Fibroblast of skin of left quadriceps (primary cell): Measurements from ENCODE around the gene APLF.
"Not testable (repeated sequence)": the region's sequence is repeated elsewhere in the genome, so short reads cannot be mapped to it uniquely, and the experiment has no call there.

Experiments
- DNase-seq, 2 experiments: peaks; one replicate each; pipeline ENCODE4 v3.0.0-alpha.2; 2013; ENCODE audit warnings: low read depth in 2 of 2

APLF gene

DNA sequence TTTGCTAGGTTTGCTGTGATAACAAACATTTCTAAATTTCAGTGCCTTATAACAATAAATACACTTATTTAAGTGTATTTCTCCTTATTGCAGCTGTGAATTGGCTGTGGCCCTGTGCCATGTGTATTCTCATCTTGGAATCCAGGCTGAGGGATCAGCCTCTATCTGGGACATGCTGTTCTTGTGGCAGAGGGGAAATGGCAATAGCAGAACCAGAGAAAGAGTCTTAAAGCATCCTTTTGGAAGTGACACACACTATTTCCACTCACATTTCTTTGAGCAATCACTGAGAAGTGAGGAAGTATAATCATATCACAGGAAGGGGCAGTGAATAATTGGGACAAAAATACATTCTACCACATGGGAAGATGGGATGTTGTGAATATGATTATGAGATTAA, 109.8 kb downstream of the APLF start:
- DNase-seq = no peak

DNA sequence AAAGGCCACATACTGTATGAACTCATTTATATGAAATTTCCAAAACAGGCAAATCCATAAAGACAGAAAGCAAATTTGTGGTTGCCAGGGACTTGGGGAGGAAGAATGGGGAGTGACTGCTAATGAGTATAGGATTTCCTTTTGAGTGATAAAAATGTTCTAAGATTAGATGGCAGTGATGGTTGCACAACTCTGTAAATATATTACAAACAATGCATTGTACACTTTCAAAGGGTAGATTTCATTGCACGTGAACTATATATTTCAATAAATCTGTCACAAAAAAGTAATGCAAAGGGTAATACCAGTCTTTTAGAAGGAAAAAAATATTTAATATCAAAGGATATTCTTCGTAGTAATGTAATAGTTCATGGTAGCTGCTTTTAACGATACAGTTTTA, 112.3 kb downstream of the APLF start:
- DNase-seq = no peak

DNA sequence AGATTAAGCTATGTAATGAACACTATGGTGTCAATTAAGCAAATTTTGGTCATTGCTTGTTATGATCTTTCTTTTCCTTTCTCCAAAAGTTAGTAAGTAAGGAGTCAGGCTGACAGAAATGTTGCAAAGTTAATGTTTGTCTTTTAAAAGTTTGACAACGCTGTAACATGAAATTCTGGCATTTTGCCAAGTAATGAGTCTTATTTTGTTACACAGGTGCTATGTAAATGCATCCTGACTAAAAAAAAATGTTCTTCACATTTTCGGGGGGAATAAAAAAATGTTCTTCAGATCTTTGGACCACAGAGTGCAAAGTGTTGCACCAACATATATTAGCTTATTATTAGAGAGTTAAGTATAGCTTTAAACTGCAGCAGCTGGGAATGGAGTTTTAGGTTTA, 121.2 kb downstream of the APLF start:
- DNase-seq = no peak

DNA sequence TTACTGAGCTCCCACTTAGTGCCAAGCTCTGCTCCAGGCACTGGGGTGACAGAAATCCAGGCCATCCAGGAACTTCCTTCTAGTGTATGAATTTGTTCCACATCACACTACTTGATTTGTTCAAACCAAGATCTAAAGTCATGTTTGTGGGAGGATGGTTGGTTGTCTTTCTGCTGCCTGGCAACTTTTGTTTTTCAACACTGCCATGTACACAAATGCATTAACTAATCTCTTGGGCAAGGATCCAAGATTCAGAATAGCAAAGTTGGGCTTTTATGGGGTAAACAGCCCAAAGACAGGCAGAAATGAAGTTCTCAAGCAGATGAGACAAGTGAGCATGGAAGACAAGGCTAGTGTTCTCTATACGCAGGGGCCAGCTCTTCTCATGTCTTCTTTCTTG, 122.6 kb downstream of the APLF start:
- no peak for DNase-seq

DNA sequence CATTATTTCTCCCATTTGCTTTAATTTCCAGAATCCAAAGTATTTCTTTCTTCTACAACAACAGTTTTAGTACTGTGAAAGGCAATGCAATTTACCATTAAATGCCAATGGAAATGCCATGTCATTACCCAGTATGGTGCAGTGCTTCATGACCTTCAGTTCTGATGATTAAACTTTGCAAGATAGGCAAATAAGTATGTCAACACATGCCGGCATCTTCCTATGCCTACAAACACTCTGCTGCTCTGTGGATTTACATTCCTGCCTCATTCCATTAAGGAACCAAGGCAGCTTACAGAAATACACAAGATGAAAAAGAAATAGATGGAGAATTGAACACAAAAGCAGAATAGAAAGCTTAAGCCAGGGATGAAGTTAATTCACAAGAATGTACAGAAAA, 123.3 kb downstream of the APLF start:
- DNase-seq = no peak

DNA sequence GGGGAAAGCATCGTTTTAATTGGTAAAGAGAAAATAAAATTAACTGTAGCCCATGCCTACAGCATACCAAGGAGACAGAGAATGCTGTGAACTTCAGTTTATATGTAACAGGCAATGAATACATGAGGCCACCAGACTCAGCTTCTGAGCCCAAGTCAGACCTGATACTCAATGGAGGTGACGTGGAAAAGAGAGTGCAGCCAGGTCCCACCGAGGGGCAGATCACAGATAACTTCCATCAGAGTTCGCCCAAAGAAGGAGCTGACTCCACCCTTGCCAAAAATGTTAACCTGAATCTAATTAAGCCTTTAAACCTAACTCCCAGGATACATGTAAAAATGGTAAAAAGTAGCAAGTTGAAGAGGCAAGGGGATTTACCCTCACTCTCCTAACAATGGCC, 123.8 kb downstream of the APLF start:
- no peak for DNase-seq

DNA sequence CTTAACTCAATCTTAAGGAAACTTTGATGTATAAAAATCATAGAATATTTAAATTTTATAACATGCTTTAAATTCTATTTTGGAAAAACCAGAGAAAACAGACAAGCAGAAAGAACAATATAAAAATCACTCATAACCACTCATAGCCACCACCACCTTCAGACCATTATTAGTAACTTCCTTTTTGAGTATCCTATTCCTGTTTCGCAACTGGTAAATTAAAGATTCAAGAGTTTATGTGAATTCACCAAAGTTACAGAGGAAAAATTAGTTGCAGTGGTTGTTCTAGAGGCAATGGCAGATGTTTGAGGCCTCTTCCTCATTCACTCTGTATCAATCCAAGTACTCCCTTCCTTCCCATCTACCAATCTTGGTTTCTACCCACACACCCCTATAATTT, 126.7 kb downstream of the APLF start:
- DNase-seq = no peak

DNA sequence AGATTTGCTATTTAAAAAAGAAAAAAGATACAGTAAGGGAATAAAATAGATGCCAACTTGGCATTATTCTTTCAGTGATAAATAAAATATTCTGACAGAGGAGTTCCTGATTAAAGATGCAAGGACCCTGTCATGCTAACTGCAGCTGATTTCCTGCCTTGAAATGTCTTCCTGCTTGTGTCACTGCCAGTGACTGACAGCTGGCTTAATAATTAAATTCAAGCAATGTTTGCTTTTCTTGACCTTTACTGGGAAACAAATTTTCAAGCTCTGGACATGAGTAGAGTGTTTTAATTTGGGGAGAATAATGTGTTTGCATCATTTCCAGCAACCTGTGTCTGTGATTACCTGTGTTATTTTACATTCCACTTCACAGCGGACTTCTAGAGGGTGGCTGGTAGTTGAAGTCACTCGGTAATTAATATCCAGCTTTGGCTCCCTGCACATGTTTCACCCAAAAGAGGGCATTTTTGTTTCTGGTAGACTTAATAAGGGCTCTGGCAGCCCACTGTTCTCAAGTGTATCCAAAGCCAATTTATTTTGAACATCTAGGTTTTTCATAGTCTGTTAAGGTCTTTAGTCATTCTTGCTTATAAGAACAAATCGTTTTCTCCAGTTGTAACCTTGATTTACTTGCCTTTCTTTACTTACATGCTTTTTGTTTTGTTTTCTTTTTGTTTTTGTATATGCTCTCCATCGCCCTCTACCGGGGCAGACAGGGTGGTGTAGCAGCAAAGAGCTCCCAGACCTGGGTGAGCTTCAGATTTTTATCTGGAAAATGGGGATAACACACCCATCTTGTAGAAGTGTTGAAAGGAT, 127.5 kb downstream of the APLF start:
- DNase-seq = peak; percentile 6 to 12

DNA sequence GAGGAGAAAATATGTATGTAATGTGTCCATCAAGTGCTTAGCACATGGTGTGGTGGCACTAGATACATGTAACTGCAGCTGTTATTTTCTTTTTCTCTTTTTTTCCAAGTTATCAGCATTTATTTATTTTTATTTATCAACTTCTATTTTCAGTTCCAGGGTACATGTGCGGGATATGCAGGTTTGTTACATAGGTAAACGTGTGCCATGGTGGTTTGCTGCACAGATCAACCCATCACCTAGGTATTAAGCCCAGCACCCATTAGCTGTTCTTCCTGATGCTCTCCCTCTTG, 128.1 kb downstream of the APLF start:
- not testable (repeated sequence) for DNase-seq

DNA sequence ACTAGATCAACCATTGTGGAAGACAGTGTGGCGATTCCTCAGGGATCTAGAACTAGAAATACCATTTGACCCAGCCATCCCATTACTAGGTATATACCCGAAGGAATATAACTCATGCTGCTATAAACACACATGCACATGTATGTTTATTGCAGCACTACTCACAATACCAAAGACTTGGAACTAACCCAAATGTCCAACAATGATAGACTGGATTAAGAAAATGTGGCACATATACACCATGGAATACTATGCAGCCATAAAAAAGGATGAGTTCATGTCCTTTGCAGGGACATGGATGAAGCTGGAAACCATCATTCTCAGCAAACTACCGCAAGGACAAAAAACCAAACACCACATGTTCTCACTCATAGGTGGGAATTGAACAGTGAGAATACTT, 133.1 kb downstream of the APLF start:
- not testable (repeated sequence) for DNase-seq

DNA sequence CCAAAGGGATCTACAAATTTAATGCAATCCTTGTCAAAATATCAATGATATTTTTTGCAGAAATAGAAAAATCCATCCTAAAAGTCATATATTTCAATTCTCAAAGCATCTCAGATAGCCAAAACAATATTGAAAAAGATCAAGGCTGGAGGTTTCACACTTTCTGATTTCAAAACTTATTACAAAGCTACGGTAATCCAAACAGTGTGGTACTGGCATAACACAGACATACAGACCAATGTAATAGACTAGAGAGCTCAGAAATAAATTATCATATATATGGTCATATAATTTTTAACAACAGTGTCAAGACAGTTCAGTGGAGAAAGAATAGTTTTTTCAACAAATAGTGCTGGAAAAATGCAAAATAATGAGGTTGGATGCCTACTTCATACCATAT, 135.7 kb downstream of the APLF start:
- no peak for DNase-seq

DNA sequence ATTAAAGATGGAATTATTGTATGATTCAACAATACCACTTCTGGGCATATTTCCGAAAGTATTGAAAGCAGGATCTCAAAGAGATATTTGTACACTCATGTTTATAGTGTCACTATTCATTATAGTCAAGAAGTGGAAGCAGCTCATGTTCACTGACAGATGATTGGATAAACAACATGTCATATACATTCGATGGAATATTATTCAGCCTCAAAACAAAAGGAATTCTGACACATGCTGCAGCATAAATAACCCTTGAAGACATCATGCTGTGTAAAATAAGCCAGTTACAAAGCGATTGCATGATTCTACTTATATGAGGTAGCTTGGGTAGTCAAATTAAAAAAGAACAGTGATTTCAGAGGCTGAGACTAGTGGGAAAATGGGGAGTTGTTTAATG, 136.7 kb downstream of the APLF start:
- DNase-seq = no peak

DNA sequence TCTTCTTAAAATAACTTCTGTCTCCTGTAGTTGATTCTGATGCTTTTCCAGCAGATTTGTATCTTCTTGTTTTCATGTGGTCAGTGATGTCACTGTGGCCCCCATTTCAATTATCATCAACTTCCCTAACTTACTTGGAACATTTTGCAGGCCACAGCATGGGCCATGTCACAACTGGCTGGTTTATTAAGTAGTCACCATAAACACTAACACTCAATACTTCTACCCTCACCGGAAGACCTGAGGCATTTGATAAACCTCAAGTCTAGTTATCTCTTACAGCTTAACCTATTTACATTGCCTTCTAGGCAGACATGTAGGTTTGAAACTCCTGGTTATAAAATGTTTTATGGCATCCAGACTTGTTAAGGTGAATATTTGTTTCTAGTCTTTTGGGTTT, 138.6 kb downstream of the APLF start:
- DNase-seq = no peak

DNA sequence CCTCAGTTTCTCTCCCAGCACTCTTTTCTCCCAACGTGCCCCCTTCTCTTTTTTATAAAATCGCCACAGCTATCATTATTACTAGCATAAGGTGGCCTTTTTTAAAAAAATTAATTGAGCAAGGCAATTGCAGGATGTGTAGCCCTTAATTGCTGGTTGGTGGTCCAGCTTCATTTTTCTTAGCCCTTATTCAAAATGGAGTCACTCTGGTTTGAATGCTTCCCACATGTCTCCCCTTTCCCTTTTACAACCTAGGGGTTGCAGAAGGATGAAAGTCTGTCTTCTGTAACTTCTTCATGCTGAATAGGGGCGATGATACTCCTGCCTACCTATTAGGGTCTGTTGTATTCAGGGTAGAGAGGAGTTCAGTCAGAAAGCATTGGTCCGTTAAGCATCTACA, 139.4 kb downstream of the APLF start:
- DNase-seq = no peak

DNA sequence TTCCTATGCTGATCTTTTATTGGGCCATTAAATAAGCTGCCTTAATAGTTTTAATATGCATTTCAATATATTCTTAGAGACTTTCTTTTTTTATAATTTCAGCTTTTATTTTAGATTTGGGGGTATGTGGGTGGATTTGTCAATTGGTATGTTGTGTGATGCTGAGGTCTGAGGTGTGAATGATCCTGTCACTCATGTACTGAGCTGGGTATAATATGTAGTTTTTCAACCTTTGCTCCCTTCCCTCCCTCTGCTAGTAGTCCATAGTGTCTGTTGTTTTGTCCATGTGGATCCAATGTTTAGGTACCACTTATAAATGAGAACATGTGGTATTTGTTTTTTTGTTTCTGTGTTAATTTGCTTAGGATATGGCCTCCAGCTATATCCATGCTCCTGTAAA, 140.5 kb downstream of the APLF start:
- no peak for DNase-seq

DNA sequence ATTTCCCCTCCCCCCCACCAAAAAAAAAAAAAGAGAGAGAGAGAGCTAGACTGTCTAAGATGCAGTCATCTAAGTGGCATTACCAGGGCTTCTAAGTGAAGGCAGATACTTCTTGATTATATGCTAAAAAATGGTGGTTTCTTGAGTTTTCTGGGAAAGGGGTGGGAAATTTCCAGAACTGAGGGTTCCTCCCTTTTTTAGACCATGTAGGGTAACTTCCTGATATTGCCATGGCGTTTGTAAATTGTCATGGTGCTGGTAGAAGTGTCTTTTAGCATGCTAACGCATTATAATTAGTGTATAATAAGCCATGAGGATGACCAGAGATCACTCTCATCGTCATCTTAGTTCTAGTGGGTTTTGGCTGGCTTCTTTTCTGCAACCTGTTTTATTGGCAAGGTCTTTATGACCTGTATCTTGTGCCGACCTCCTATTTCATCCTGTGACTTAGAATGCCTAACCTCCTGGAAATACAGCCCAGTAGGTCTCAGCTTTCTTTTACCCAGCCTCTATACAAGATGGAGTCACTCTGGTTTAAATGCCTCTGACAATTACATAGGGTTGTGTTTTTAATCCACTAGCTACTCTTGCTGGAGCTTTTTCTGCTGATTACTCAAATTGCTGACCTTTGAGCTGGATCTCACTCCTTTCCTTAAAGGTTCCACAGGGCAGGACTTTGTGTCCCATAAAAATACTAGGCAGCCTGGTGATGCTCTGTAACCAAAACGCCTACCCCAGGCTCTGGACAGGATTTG, 145.6 kb downstream of the APLF start:
- no peak for DNase-seq

DNA sequence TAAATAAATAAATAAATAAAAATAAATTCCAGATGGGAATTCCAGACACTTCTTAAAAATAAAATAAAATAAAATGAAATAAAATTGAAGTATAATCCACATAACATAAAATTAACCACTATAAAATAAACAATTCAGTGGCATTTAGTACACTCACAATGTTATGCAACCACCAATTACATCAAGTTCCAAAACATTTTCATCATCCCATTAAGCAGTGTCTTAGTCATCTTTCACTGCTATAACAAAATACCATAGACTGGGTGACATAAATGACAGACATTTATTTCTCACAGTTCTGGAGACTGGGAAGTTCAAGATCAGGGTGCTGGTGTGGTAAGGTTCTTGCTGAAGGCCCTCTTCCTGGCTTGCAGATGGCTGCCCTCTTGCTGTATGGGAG, 153.4 kb downstream of the APLF start:
- DNase-seq = no peak

DNA sequence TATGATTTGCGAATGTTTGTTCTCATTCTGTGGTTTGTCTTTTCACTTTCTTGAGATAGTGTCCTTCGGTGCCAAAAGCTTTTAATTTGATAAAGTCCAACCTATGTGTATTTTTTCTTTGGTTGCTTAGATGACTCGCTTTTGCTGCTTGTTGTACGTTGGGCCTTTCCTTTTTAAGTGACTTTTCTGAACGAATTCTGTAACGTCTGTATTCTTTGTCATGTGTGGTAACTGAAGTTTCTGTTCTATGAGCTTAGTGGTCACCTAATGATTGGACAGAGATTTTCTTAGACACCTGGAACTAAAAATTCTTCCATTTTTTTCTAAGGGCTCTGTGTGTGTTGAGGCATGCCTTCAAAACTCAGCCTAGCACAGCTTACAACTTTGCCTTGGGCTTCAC, 156.4 kb downstream of the APLF start:
- DNase-seq = no peak

DNA sequence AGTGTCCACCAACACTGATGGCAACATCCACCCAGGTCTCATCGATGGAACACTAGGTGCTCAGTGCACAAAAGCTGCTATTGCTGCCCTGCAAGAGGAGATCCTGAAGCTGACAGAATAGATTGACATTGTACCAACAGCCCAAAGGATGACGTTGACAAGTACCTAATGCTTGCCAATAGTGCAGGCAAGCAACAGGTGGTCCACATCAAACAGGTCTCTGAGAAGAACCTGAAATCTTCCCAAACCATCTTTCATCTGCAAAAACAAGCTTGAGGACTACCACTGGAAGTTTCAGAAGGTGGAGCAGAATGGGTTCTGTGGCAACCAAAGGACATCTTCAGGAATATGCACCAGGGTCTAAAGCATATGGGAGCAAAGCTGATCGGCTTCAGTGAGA, 160.2 kb downstream of the APLF start:
- DNase-seq = no peak
